A549 (cell line): ENCODE data around the gene ZNF384. TPM values are rescaled to one million over a fixed set of nuclear protein-coding genes. Genes with fewer than 3 reads are reported as not detected.

Experiments
- ATAC-seq, 2 experiments: fragments of 200-7000 bp in 1 of 2; fragments of >200 bp in 1 of 2; cut with Nextera tagmentation in 1 of 2; cut with Tn5 transposase in 1 of 2; 3 replicates each; pipeline versions ENCODE4 v1.8.0 to v1.9.1; 2018 to 2020; ENCODE audit warnings: mild to moderate bottlenecking in 1 of 2, moderate library complexity in 1 of 2
- CTCF ChIA-PET: fragments of 300-600 bp; sonication (Branson Sonifier 250); formaldehyde crosslinking; extraction: SDS; loops from one replicate; lab custom pipeline; 2021; ENCODE audit warnings: antibody characterized with exemption, inconsistent platforms; lab: Yijun Ruan, JAX
- POLR2A ChIA-PET: fragments of 350-600 bp; formaldehyde crosslinking; extraction: SDS; loops from one replicate; lab custom pipeline; 2021; ENCODE audit warnings: antibody characterized with exemption, inconsistent platforms; lab: Yijun Ruan, JAX
- DNase-seq, 2 experiments: peaks; one replicate each; pipeline versions ENCODE4 v3.0.0 to v3.0.0-alpha.2; 2011 to 2016; ENCODE audit warnings: low read depth in 1 of 2, low spot score in 1 of 2
- FAIRE-seq: peaks from 2 replicates; lab custom pipeline; 2011; peaks lifted over from hg19 to GRCh38; lab: Jason Lieb, UNC
- H3K27ac ChIP-seq, 2 experiments: fragments of >200 bp; sonication (Bioruptor Twin); formaldehyde crosslinking; 3 replicates each; pipeline ENCODE4 v1.5.1; 2016 to 2017
- H3K4me1 ChIP-seq: fragments of >200 bp; sonication (Bioruptor Twin); formaldehyde crosslinking; 3 replicates; pipeline ENCODE4 v1.6.1; 2016
- H3K4me2 ChIP-seq: fragments of >200 bp; sonication (Bioruptor Twin); formaldehyde crosslinking; 3 replicates; pipeline ENCODE4 v1.6.1; 2016
- H3K4me3 ChIP-seq: fragments of >200 bp; sonication (Bioruptor Twin); formaldehyde crosslinking; 3 replicates; pipeline ENCODE4 v1.5.1; 2016
- H3K9me3 ChIP-seq: fragments of >200 bp; sonication (Bioruptor Twin); formaldehyde crosslinking; 3 replicates; pipeline ENCODE4 v1.6.1; 2016
- ATOH8 ChIP-seq: fragments of 250-450 bp; sonication (Bioruptor Pico); IDR thresholded peaks from 2 replicates; pipeline ENCODE4 v1.5.0; 2020; ENCODE audit warnings: low read depth, mild to moderate bottlenecking, moderate library complexity
- BCL3 ChIP-seq: fragments of >200 bp; sonication (Bioruptor Twin); formaldehyde crosslinking; IDR thresholded peaks from 3 replicates; pipeline ENCODE4 v1.6.1; 2016
- BHLHE40 ChIP-seq: IDR thresholded peaks from 2 replicates; pipeline ENCODE4 v1.6.1; 2012; ENCODE audit warnings: low read depth, low read length, inconsistent platforms
- CHD2 ChIP-seq: fragments of 150-350 bp; IDR thresholded peaks from 2 replicates; pipeline ENCODE4 v1.6.1; 2014; ENCODE audit warnings: low read length; ENCODE audit not compliant: partially characterized antibody
- CHD4 ChIP-seq: fragments of 200-600 bp; sonication (generic); IDR thresholded peaks from 2 replicates; pipeline ENCODE4 v1.6.1; 2016; ENCODE audit warnings: antibody characterized with exemption, mild to moderate bottlenecking, borderline replicate concordance
- CTCF ChIP-seq: fragments of >200 bp; sonication (Bioruptor Twin); formaldehyde crosslinking; IDR thresholded peaks from 3 replicates; pipeline ENCODE4 v1.5.1; 2016
- E2F6 ChIP-seq: IDR thresholded peaks from 2 replicates; pipeline ENCODE4 v1.6.1; 2012; ENCODE audit warnings: low read depth, borderline replicate concordance
- EHMT2 ChIP-seq: fragments of 200-600 bp; sonication (generic); IDR thresholded peaks from 2 replicates; pipeline ENCODE4 v1.6.1; 2016; ENCODE audit warnings: antibody characterized with exemption, low read depth, mild to moderate bottlenecking, moderate library complexity
- EP300 ChIP-seq, 2 experiments: fragments of >200 bp; sonication (Bioruptor Twin); formaldehyde crosslinking; IDR thresholded peaks; 2 replicates in 1 of 2; 3 replicates in 1 of 2; pipeline ENCODE4 v1.6.1; 2016 to 2017
- FOSB ChIP-seq: fragments of 250-450 bp; sonication (Bioruptor Pico); IDR thresholded peaks from 2 replicates; pipeline ENCODE4 v1.5.0; 2020; ENCODE audit warnings: mild to moderate bottlenecking, moderate library complexity
- FOSL2 ChIP-seq, 2 experiments: fragments of 450-650 bp in 1 of 2; fragments of >200 bp in 1 of 2; sonication (Bioruptor Twin) in 1 of 2; formaldehyde crosslinking; IDR thresholded peaks; 2 replicates each; pipeline versions ENCODE4 v1.5.0 to v1.6.1; 2016 to 2020; ENCODE audit warnings: mild to moderate bottlenecking in 1 of 2, moderate library complexity in 1 of 2
- FOXS1 ChIP-seq: fragments of 250-450 bp; sonication (Bioruptor Pico); IDR thresholded peaks from 2 replicates; pipeline ENCODE4 v1.5.0; 2020; ENCODE audit warnings: mild to moderate bottlenecking, moderate library complexity
- HDAC2 ChIP-seq: fragments of 200-600 bp; sonication (generic); IDR thresholded peaks from 2 replicates; pipeline ENCODE4 v1.6.1; 2016
- HMGXB4 ChIP-seq: fragments of 250-450 bp; sonication (Bioruptor Pico); IDR thresholded peaks from 2 replicates; pipeline ENCODE4 v1.5.0; 2021; ENCODE audit warnings: mild to moderate bottlenecking, moderate library complexity, borderline replicate concordance
- HOXB5 ChIP-seq: fragments of 250-450 bp; sonication (Bioruptor Pico); IDR thresholded peaks from 2 replicates; pipeline ENCODE4 v1.5.0; 2020; ENCODE audit warnings: mild to moderate bottlenecking, moderate library complexity
- JUNB ChIP-seq: fragments of >200 bp; sonication (Bioruptor Twin); formaldehyde crosslinking; IDR thresholded peaks from 2 replicates; pipeline ENCODE4 v1.6.1; 2016
- MAX ChIP-seq: IDR thresholded peaks from 2 replicates; pipeline ENCODE4 v1.6.1; 2012
- NR3C1 ChIP-seq: fragments of >200 bp; sonication (Bioruptor Twin); formaldehyde crosslinking; IDR thresholded peaks from 3 replicates; pipeline ENCODE4 v1.6.1; 2017
- PBX3 ChIP-seq: IDR thresholded peaks from 2 replicates; pipeline ENCODE4 v1.6.1; 2012
- PHF8 ChIP-seq: fragments of 200-600 bp; sonication (generic); IDR thresholded peaks from 2 replicates; pipeline ENCODE4 v1.6.1; 2016; ENCODE audit warnings: low read depth, mild to moderate bottlenecking, antibody characterized with exemption, moderate library complexity, borderline replicate concordance
- POLR2A ChIP-seq: IDR thresholded peaks from 2 replicates; pipeline ENCODE4 v1.6.1; 2012; ENCODE audit warnings: mild to moderate bottlenecking, low read length
- POLR2AphosphoS2 ChIP-seq: conservative IDR thresholded peaks from 2 replicates; pipeline ENCODE4 v1.6.1; 2012; ENCODE audit warnings: low read length, improper control_type of control experiment, inconsistent platforms
- RARB ChIP-seq: fragments of 250-450 bp; sonication (Bioruptor Pico); IDR thresholded peaks from 2 replicates; pipeline ENCODE4 v1.8.0; 2021; ENCODE audit warnings: mild to moderate bottlenecking, moderate library complexity
- RCOR1 ChIP-seq: fragments of 150-350 bp; IDR thresholded peaks from 2 replicates; pipeline ENCODE4 v1.6.1; 2014; ENCODE audit warnings: antibody characterized with exemption, low read length, low read depth
- REST ChIP-seq: fragments of 200-600 bp; sonication (generic); IDR thresholded peaks from 2 replicates; pipeline ENCODE4 v1.6.1; 2016; ENCODE audit warnings: antibody characterized with exemption, mild to moderate bottlenecking, moderate library complexity
- TFCP2L1 ChIP-seq: fragments of 250-450 bp; sonication (Bioruptor Pico); IDR thresholded peaks from 2 replicates; pipeline ENCODE4 v1.5.0; 2021; ENCODE audit warnings: mild to moderate bottlenecking
- ZC3H11A ChIP-seq: fragments of 450-650 bp; IDR thresholded peaks from 2 replicates; pipeline ENCODE4 v1.6.1; 2014; ENCODE audit warnings: antibody characterized with exemption, mild to moderate bottlenecking
- ZNF302 ChIP-seq: fragments of 250-450 bp; sonication (Bioruptor Pico); IDR thresholded peaks from 2 replicates; pipeline ENCODE4 v1.9.0; 2021; ENCODE audit warnings: inconsistent platforms, mild to moderate bottlenecking, moderate library complexity
- ZSCAN20 ChIP-seq: fragments of 250-450 bp; sonication (Bioruptor Pico); IDR thresholded peaks from 2 replicates; pipeline ENCODE4 v1.8.0; 2022; ENCODE audit warnings: mild to moderate bottlenecking, moderate library complexity
- WGBS: methylation state at CpG from one replicate; pipeline ENCODE4 v1.1.6; 2017; ENCODE audit errors: missing lambda C conversion rate; 5-methylcytosine and 5-hydroxymethylcytosine counted together
- polyA plus RNA-seq, 4 experiments: library from polyadenylated mRNA; depleted of rRNA in 3 of 4; stranded (reverse); fragments of >200 nt; fragmentation: RNase III in 1 of 4; extraction: RNeasy Plus Mini Kit Qiagen cat#74134 plus additional on column Dnase treatment in 1 of 4; gene quantifications; 2 replicates in 3 of 4; 3 replicates in 1 of 4; pipeline ENCODE4 v1.2.3, GENCODE V29; 2011 to 2017

Gene ZNF384
- polyA plus RNA-seq, 2 of the 4 experiments (the other 2 are of a cell fraction) = 59.6 to 79.8 TPM

GRCh38 chr12:6688543-6688998 is 604 bp downstream of the ZNF384 start:
- 3% methylated on average over 10 of the region's 13 CpGs for WGBS
- Histone ChIP-seq H3K4me3 (peak overlapping the region; percentile 94), H3K9me3 (no peaks in the 10 kb centered on the region), H3K27ac (peak overlapping the region; percentile 98 to 100), H3K4me1 (peaks cover 18% of the 10 kb centered on the region; the same call in 2 of the 3 replicates), H3K4me2 (peak overlapping the region; percentile 96)
- ChIA-PET CTCF (interaction anchor here (1.3 to 2.6 kb wide), 8 partner anchors 10 to 181 kb away, joined by 5 to 13 read pairs (median 6); partner anchors contain the start of genes COPS7A and MLF2), POLR2A (interaction anchor here (0.5 to 2.1 kb wide), 19 partner anchors 9 to 336 kb away, joined by 4 to 86 read pairs (median 7); partner anchors contain the start of genes CDCA3, COPS7A, GAPDH and MLF2)
- TF ChIP-seq ZNF302 = no peak
- TF ChIP-seq FOSB = peak; percentile 62; the same call in 1 of the 2 replicates
- TF ChIP-seq TFCP2L1 (CRISPR knock-in tag) = 0 out of 2 replicates have a peak, but pooled peaks have one; percentile 61
- TF ChIP-seq ATOH8 (CRISPR knock-in tag) = no peak
- no peak for TF ChIP-seq HMGXB4 (CRISPR knock-in tag)
- no peak for TF ChIP-seq ZSCAN20 (CRISPR knock-in tag)
- TF ChIP-seq ZC3H11A = no peak
- no peak for TF ChIP-seq E2F6
- peak; percentile 47 for TF ChIP-seq POLR2A
- no peak for TF ChIP-seq CHD4
- TF ChIP-seq FOSL2 (IDR thresholded peaks at IDR 0.05) = no peak
- peak; percentile 18; the same call in 1 of the 2 replicates for TF ChIP-seq FOSL2 (CRISPR knock-in tag; IDR thresholded peaks at IDR 0.05)
- TF ChIP-seq REST = no peak
- TF ChIP-seq EHMT2 = no peak
- TF ChIP-seq RARB = no peak
- TF ChIP-seq BHLHE40 = no peak
- no peak for TF ChIP-seq NR3C1
- TF ChIP-seq RCOR1 = no peak
- no peak for TF ChIP-seq PBX3
- TF ChIP-seq HOXB5 (CRISPR knock-in tag) = no peak
- no peak for TF ChIP-seq MAX
- TF ChIP-seq PHF8 = no peak
- no peak for TF ChIP-seq BCL3
- TF ChIP-seq FOXS1 (CRISPR knock-in tag) = no peak
- TF ChIP-seq CHD2 = no peak
- TF ChIP-seq EP300 (IDR thresholded peaks at IDR 0.05) = no peak
- TF ChIP-seq HDAC2 = no peak
- TF ChIP-seq JUNB = no peak
- TF ChIP-seq CTCF = no peak
- no peak for TF ChIP-seq POLR2AphosphoS2
- DNase-seq (peak in 1 of 2 experiments; percentile 92), ATAC-seq (peak in 1 of 2 experiments; percentile 7; a peak in 4 of 6 replicates), FAIRE-seq (no peak)
